K562 (cell line): ENCODE results near the gene NEURL4. TPM values are rescaled to one million over a fixed set of nuclear protein-coding genes. Genes with fewer than 3 reads are reported as not detected.

Source experiments
- CHD2 ChIP-seq: IDR thresholded peaks from 2 replicates; pipeline ENCODE4 v1.6.1; 2011; ENCODE audit warnings: low read depth, low read length
- CTCF ChIP-seq, 3 experiments: IDR thresholded peaks in 2 of 3; conservative IDR thresholded peaks in 1 of 3; 2 replicates each; pipeline ENCODE4 v1.5.1; 2011 to 2012; ENCODE audit warnings: low read length in 3 of 3, mild to moderate bottlenecking in 3 of 3, control low read depth in 2 of 3, improper control_type of control experiment in 1 of 3, inconsistent platforms in 1 of 3, low read depth in 1 of 3, mixed read lengths in 1 of 3, moderate library complexity in 1 of 3; ENCODE audit not compliant: insufficient read depth in 2 of 3
- ETS1 ChIP-seq: conservative IDR thresholded peaks from 2 replicates; pipeline ENCODE4 v1.6.1; 2011; ENCODE audit warnings: low read depth, mild to moderate bottlenecking, low read length; ENCODE audit not compliant: control insufficient read depth
- ETV5 ChIP-seq: sonication (generic); formaldehyde crosslinking; IDR thresholded peaks from 2 replicates; pipeline ENCODE4 v1.4.0; 2020; ENCODE audit warnings: low read depth, mild to moderate bottlenecking, missing genetic modification reagents
- GABPA ChIP-seq: fragments of 200-800 bp; sonication (Bioruptor generic); conservative IDR thresholded peaks from 2 replicates; pipeline ENCODE4 v1.6.1; 2016; ENCODE audit warnings: low read depth, missing genetic modification characterization, missing compliant biosample characterization
- HINFP ChIP-seq: fragments of 450-650 bp; conservative IDR thresholded peaks from 2 replicates; pipeline ENCODE4 v1.6.1; 2016; ENCODE audit warnings: missing genetic modification characterization, low read depth, mild to moderate bottlenecking, control low read depth, missing compliant biosample characterization
- MTA2 ChIP-seq: fragments of 450-650 bp; IDR thresholded peaks from 2 replicates; pipeline ENCODE4 v1.6.1; 2016; ENCODE audit warnings: low read depth
- NEUROD1 ChIP-seq: fragments of 150-350 bp; IDR thresholded peaks from 2 replicates; pipeline ENCODE4 v1.6.1; 2014; ENCODE audit warnings: borderline replicate concordance, low read length, low read depth; ENCODE audit not compliant: partially characterized antibody
- POU5F1 ChIP-seq: fragments of 150-350 bp; IDR thresholded peaks from 2 replicates; pipeline ENCODE4 v1.6.1; 2014; ENCODE audit warnings: borderline replicate concordance, low read length, low read depth, mild to moderate bottlenecking; ENCODE audit not compliant: partially characterized antibody
- PYGO2 ChIP-seq: fragments of 450-650 bp; IDR thresholded peaks from 2 replicates; pipeline ENCODE4 v1.6.1; 2016; ENCODE audit warnings: mild to moderate bottlenecking, missing genetic modification characterization, moderate library complexity, missing compliant biosample characterization
- SPI1 ChIP-seq: IDR thresholded peaks from 2 replicates; pipeline ENCODE4 v1.6.1; 2011; ENCODE audit warnings: low read depth, low read length, control low read depth, borderline replicate concordance
- ZNF445 ChIP-seq: fragments of 250-450 bp; sonication (Bioruptor Pico); IDR thresholded peaks from 2 replicates; pipeline ENCODE4 v1.4.0; 2020; ENCODE audit warnings: low read depth, mild to moderate bottlenecking, moderate library complexity
- ZNF830 ChIP-seq: fragments of 250-450 bp; sonication (Bioruptor Pico); IDR thresholded peaks from 2 replicates; pipeline ENCODE4 v1.5.0; 2021; ENCODE audit warnings: mild to moderate bottlenecking
- polyA plus RNA-seq, 8 experiments: library from polyadenylated mRNA; depleted of rRNA in 4 of 8; stranded (reverse) in 5 of 8; unstranded in 3 of 8; fragments of >200 nt; fragmentation: Nextera tagmentation in 2 of 8; fragmentation: Illumina TruSeq in 1 of 8; extraction: Ambion mirVana in 2 of 8; extraction: Trizol in 1 of 8; gene quantifications; 2 replicates each; pipeline versions ENCODE4 v1.2.1 to v1.2.3, GENCODE V29; 2011 to 2014; ENCODE audit warnings: inconsistent platforms in 1 of 8, missing spikeins in 1 of 8
- total RNA-seq, 7 experiments: library from RNA; depleted of rRNA in 6 of 7; stranded (reverse); fragments of >200 nt in 6 of 7; fragmentation: Illumina TruSeq in 2 of 7; extraction: Trizol in 2 of 7; gene quantifications; 2 replicates each; pipeline versions ENCODE4 v1.2.1 to v1.2.3, GENCODE V29; 2011 to 2021; ENCODE audit warnings: low replicate concordance in 1 of 7
- TF ChIP-seq, protein P1 (sequence below), 3 experiments: fragments of 200-800 bp in 1 of 3; sonication (Bioruptor generic) in 1 of 3; sonication (generic) in 1 of 3; formaldehyde crosslinking in 1 of 3; IDR thresholded peaks; 2 replicates each; pipeline versions ENCODE4 v1.6.1 to v1.8.0; 2016 to 2022; ENCODE audit warnings: mild to moderate bottlenecking in 2 of 3, missing compliant biosample characterization in 2 of 3, missing genetic modification characterization in 2 of 3, missing genetic modification reagents in 1 of 3
- TF ChIP-seq, protein P2 (sequence below): sonication (generic); formaldehyde crosslinking; IDR thresholded peaks from 2 replicates; pipeline ENCODE4 v1.8.1; 2023; ENCODE audit warnings: mild to moderate bottlenecking, missing genetic modification reagents
- TF ChIP-seq, protein P3 (sequence below): sonication (generic); formaldehyde crosslinking; IDR thresholded peaks from 2 replicates; pipeline ENCODE4 v1.8.1; 2023; ENCODE audit warnings: mild to moderate bottlenecking, missing genetic modification reagents

Gene NEURL4
- total and polyA plus RNA-seq, 9 of the 15 experiments (the other 6 are each of a cell fraction or from before 2014, with no cell fraction given) = 0.08 to 37.4 (median 11.5) TPM

- TF ChIP-seq HINFP (tag) (no peak), CHD2 (no peak), ETS1 (no peak), MTA2 (no peak), POU5F1 (no peak), PYGO2 (no peak), GABPA (tag) (no peak), ZNF830 (CRISPR knock-in tag) (no peak), ETV5 (CRISPR knock-in tag) (no peak), NEUROD1 (no peak), SPI1 (no peak), ZNF445 (CRISPR knock-in tag) (no peak), CTCF (IDR thresholded peaks at IDR 0.05 in 2 of 3, conservative IDR thresholded peaks at IDR 0.05 in 1 of 3; ENCODE audit: insufficient read depth in 2 of 3, low read depth in 1 of 3, low read length in 3 of 3) (peak; percentile 81 to 86 (median 84))
- TF ChIP-seq, protein P1, sequence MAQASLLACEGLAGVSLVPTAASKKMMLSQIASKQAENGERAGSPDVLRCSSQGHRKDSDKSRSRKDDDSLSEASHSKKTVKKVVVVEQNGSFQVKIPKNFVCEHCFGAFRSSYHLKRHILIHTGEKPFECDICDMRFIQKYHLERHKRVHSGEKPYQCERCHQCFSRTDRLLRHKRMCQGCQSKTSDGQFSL (CRISPR knock-in tag; IDR thresholded peaks at IDR 0.05) = peak; percentile 67; the same call in 1 of the 2 replicates
- TF ChIP-seq, protein P1 (tag; IDR thresholded peaks at IDR 0.05) = no peak
- TF ChIP-seq, protein P2, sequence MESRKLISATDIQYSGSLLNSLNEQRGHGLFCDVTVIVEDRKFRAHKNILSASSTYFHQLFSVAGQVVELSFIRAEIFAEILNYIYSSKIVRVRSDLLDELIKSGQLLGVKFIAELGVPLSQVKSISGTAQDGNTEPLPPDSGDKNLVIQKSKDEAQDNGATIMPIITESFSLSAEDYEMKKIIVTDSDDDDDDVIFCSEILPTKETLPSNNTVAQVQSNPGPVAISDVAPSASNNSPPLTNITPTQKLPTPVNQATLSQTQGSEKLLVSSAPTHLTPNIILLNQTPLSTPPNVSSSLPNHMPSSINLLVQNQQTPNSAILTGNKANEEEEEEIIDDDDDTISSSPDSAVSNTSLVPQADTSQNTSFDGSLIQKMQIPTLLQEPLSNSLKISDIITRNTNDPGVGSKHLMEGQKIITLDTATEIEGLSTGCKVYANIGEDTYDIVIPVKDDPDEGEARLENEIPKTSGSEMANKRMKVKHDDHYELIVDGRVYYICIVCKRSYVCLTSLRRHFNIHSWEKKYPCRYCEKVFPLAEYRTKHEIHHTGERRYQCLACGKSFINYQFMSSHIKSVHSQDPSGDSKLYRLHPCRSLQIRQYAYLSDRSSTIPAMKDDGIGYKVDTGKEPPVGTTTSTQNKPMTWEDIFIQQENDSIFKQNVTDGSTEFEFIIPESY (CRISPR knock-in tag) = 0 out of 2 replicates have a peak, but pooled peaks have one; percentile 24
- TF ChIP-seq, protein P3, sequence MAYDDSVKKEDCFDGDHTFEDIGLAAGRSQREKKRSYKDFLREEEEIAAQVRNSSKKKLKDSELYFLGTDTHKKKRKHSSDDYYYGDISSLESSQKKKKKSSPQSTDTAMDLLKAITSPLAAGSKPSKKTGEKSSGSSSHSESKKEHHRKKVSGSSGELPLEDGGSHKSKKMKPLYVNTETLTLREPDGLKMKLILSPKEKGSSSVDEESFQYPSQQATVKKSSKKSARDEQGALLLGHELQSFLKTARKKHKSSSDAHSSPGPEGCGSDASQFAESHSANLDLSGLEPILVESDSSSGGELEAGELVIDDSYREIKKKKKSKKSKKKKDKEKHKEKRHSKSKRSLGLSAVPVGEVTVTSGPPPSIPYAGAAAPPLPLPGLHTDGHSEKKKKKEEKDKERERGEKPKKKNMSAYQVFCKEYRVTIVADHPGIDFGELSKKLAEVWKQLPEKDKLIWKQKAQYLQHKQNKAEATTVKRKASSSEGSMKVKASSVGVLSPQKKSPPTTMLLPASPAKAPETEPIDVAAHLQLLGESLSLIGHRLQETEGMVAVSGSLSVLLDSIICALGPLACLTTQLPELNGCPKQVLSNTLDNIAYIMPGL = no peak
Measured at GRCh38 chr17:7356072-7356549, 27.0 kb upstream of the NEURL4 start (continued).
